Activated CD8-positive, alpha-beta memory T cell treated with anti-CD3 and anti-CD28 coated beads, Interleukin-2, amount 10 ng/mL, durations not matched to agents 7 days and 5 days (primary cell): ENCODE data around the gene STK10. TPM values are rescaled to one million over a fixed set of nuclear protein-coding genes. Genes with fewer than 3 reads are reported as not detected.

Source experiments
- ATAC-seq: fragments of 150-1000 bp; cut with Tn5 transposase; one replicate; pipeline ENCODE4 v1.10.0; 2021; ENCODE audit warnings: moderate library complexity
- CTCF ChIA-PET: fragments of 350-600 bp; sonication (Branson Sonifier 250); formaldehyde crosslinking; loops from one replicate; lab custom pipeline; 2021; ENCODE audit warnings: antibody characterized with exemption; lab: Charles Lee
- DNase-seq: peaks from one replicate; pipeline ENCODE4 v3.0.0-alpha.2; 2020
- H3K27ac Mint-ChIP-seq: one replicate; pipeline ENCODE4 v1.8.0; 2021; ENCODE audit warnings: mild to moderate bottlenecking, mixed read lengths
- H3K27me3 Mint-ChIP-seq: one replicate; pipeline ENCODE4 v1.8.0; 2021; ENCODE audit warnings: mixed read lengths
- H3K36me3 Mint-ChIP-seq: one replicate; pipeline ENCODE4 v1.8.0; 2021; ENCODE audit warnings: mild to moderate bottlenecking, mixed read lengths
- H3K4me1 Mint-ChIP-seq: one replicate; pipeline ENCODE4 v1.8.0; 2021; ENCODE audit warnings: mixed read lengths
- H3K4me3 Mint-ChIP-seq: one replicate; pipeline ENCODE4 v1.8.0; 2021; ENCODE audit warnings: mild to moderate bottlenecking, moderate library complexity, mixed read lengths
- H3K9me3 Mint-ChIP-seq: one replicate; pipeline ENCODE4 v1.8.0; 2022; ENCODE audit warnings: low read depth, mixed read lengths
- total RNA-seq, 2 experiments: library from RNA; stranded (reverse); gene quantifications; one replicate each; pipeline ENCODE4 v1.2.3, GENCODE V29; 2021

The STK10 gene
- total RNA-seq, 2 experiments from 2014 or later: 223 to 327 TPM

GRCh38 chr5:172185096-172185461 lies 2.9 kb downstream of the STK10 start:
- H3K27me3 Mint-ChIP-seq: no peaks in the 10 kb centered on the region

GRCh38 chr5:172183881-172184280 lies 4.1 kb downstream of the STK10 start:
- no peak for DNase-seq
- Mint-ChIP-seq H3K4me1 (peaks cover 59% of the 10 kb centered on the region), H3K4me3 (peak overlapping the region; percentile 94), H3K27ac (peak overlapping the region; percentile 90), H3K36me3 (peaks cover 62% of the 10 kb centered on the region), H3K9me3 (no peaks in the 10 kb centered on the region), H3K27me3 (no peaks in the 10 kb centered on the region)
- CTCF ChIA-PET: interaction anchor here (1.4 to 10.6 kb wide), 3 partner anchors 9 to 117 kb away, joined by 3 to 257 read pairs (median 184); no protein-coding TSS in a partner anchor
- ATAC-seq: no peak

More at GRCh38 chr5:172185096-172185461, 2.9 kb downstream of the STK10 start:
- DNase-seq (no peak), ATAC-seq (no peak)
- Mint-ChIP-seq H3K9me3 (no peaks in the 10 kb centered on the region), H3K36me3 (peaks cover 59% of the 10 kb centered on the region), H3K4me1 (peaks cover 54% of the 10 kb centered on the region), H3K4me3 (peak overlapping the region; percentile 94), H3K27ac (peak overlapping the region; percentile 90)
- CTCF ChIA-PET: interaction anchor here (1.8 to 10.6 kb wide), 3 partner anchors 10 to 98 kb away, joined by 4 to 257 read pairs (median 184); no protein-coding TSS in a partner anchor

GRCh38 chr5:172182291-172182690 lies 5.7 kb downstream of the STK10 start:
- Mint-ChIP-seq H3K27ac (peak overlapping the region; percentile 49), H3K4me1 (peaks cover 74% of the 10 kb centered on the region), H3K9me3 (no peaks in the 10 kb centered on the region), H3K36me3 (peaks cover 69% of the 10 kb centered on the region), H3K4me3 (no peak overlapping the region), H3K27me3 (no peaks in the 10 kb centered on the region)
- DNase-seq (no peak), ATAC-seq (no peak)
- CTCF ChIA-PET: interaction anchor here (0.6 to 10.6 kb wide), 2 partner anchors 71 to 119 kb away, joined by 3 to 257 read pairs; no protein-coding TSS in a partner anchor

- H3K27me3 Mint-ChIP-seq: no peaks in the 10 kb centered on the region
- ATAC-seq: no peak
- DNase-seq: no peak
- H3K36me3 Mint-ChIP-seq: peaks cover 65% of the 10 kb centered on the region
- CTCF ChIA-PET: interaction anchor here (10.6 kb wide), 1 partner anchor 70 kb away, joined by 257 read pairs; no protein-coding TSS in a partner anchor
- peak overlapping the region; percentile 98 for H3K27ac Mint-ChIP-seq
- peaks cover 88% of the 10 kb centered on the region for H3K4me1 Mint-ChIP-seq
- peak overlapping the region; percentile 78 for H3K4me3 Mint-ChIP-seq
- H3K9me3 Mint-ChIP-seq: no peaks in the 10 kb centered on the region
These were observed 7.1 kb downstream of the STK10 start for GRCh38 chr5:172180936-172181335.

GRCh38 chr5:172178991-172179989 lies 8.7 kb downstream of the STK10 start:
- Mint-ChIP-seq H3K27me3 (no peaks in the 10 kb centered on the region), H3K36me3 (peaks cover 63% of the 10 kb centered on the region), H3K4me3 (peak overlapping the region; percentile 78), H3K9me3 (no peaks in the 10 kb centered on the region), H3K4me1 (peaks cover 89% of the 10 kb centered on the region), H3K27ac (peak overlapping the region; percentile 98)
- ATAC-seq (peak; percentile 37), DNase-seq (peak; percentile 82)
- CTCF ChIA-PET: interaction anchor here (0.7 to 11.1 kb wide), 7 partner anchors 8 to 74 kb away, joined by 3 to 184 read pairs (median 4); partner anchors contain the start of gene STK10

- ATAC-seq: peak; percentile 3
- CTCF ChIA-PET: interaction anchor here (1.4 to 11.1 kb wide), 3 partner anchors 9 to 67 kb away, joined by 3 to 184 read pairs (median 13); partner anchors contain the start of gene STK10
- Mint-ChIP-seq H3K27ac (peak overlapping the region; percentile 98), H3K27me3 (no peaks in the 10 kb centered on the region), H3K9me3 (no peaks in the 10 kb centered on the region), H3K36me3 (peaks cover 61% of the 10 kb centered on the region), H3K4me1 (peaks cover 87% of the 10 kb centered on the region), H3K4me3 (peak overlapping the region; percentile 78)
- peak; percentile 70 for DNase-seq
These were observed 9.6 kb downstream of the STK10 start for GRCh38 chr5:172178301-172178987.

GRCh38 chr5:172177176-172177575 lies 10.8 kb downstream of the STK10 start:
- CTCF ChIA-PET: interaction anchor here (4.6 to 11.1 kb wide), 3 partner anchors 10 to 68 kb away, joined by 30 to 184 read pairs (median 51); partner anchors contain the start of gene STK10
- Mint-ChIP-seq H3K27me3 (no peaks in the 10 kb centered on the region), H3K4me1 (peaks cover 85% of the 10 kb centered on the region), H3K27ac (peak overlapping the region; percentile 98), H3K36me3 (peaks cover 53% of the 10 kb centered on the region), H3K4me3 (peak overlapping the region; percentile 78), H3K9me3 (no peaks in the 10 kb centered on the region)
- DNase-seq (no peak), ATAC-seq (no peak)

GRCh38 chr5:172175263-172175719 lies 12.7 kb downstream of the STK10 start:
- Mint-ChIP-seq H3K4me1 (peaks cover 87% of the 10 kb centered on the region), H3K27me3 (no peaks in the 10 kb centered on the region), H3K4me3 (peak overlapping the region; percentile 91), H3K9me3 (no peaks in the 10 kb centered on the region), H3K36me3 (peaks cover 55% of the 10 kb centered on the region), H3K27ac (peak overlapping the region; percentile 98)
- CTCF ChIA-PET: interaction anchor here (0.7 to 11.1 kb wide), 5 partner anchors 12 to 168 kb away, joined by 3 to 184 read pairs (median 30); partner anchors contain the start of genes FBXW11 and STK10
- peak; percentile 98 for DNase-seq
- peak; percentile 70 for ATAC-seq

- H3K9me3 Mint-ChIP-seq: no peaks in the 10 kb centered on the region
- peak; percentile 20 for ATAC-seq
- CTCF ChIA-PET: interaction anchor here (0.8 to 11.1 kb wide), 9 partner anchors 11 to 122 kb away, joined by 3 to 184 read pairs (median 6); partner anchors contain the start of genes STK10 and UBTD2
- DNase-seq: peak; percentile 90
- H3K36me3 Mint-ChIP-seq: peaks cover 65% of the 10 kb centered on the region
- H3K27me3 Mint-ChIP-seq: no peaks in the 10 kb centered on the region
- peak overlapping the region; percentile 91 for H3K4me3 Mint-ChIP-seq
- peaks cover 88% of the 10 kb centered on the region for H3K4me1 Mint-ChIP-seq
- peak overlapping the region; percentile 98 for H3K27ac Mint-ChIP-seq
These were observed 14.4 kb downstream of the STK10 start for GRCh38 chr5:172173564-172174153.

- no peaks in the 10 kb centered on the region for H3K27me3 Mint-ChIP-seq
- CTCF ChIA-PET: interaction anchor here (0.8 to 11.1 kb wide), 8 partner anchors 10 to 122 kb away, joined by 3 to 184 read pairs (median 6); partner anchors contain the start of genes STK10 and UBTD2
- no peaks in the 10 kb centered on the region for H3K9me3 Mint-ChIP-seq
- peak overlapping the region; percentile 98 for H3K27ac Mint-ChIP-seq
- DNase-seq (no peak), ATAC-seq (no peak)
- H3K4me3 Mint-ChIP-seq: peak overlapping the region; percentile 91
- H3K4me1 Mint-ChIP-seq: peaks cover 85% of the 10 kb centered on the region
- H3K36me3 Mint-ChIP-seq: peaks cover 61% of the 10 kb centered on the region
These were observed 15.0 kb downstream of the STK10 start for GRCh38 chr5:172172912-172173563.

- H3K36me3 Mint-ChIP-seq: peaks cover 57% of the 10 kb centered on the region
- H3K9me3 Mint-ChIP-seq: no peaks in the 10 kb centered on the region
- no peak for ATAC-seq
- CTCF ChIA-PET: interaction anchor here (11.1 kb wide), 1 partner anchor 16 kb away, joined by 184 read pairs; the partner anchor contains the start of gene STK10
- no peak for DNase-seq
- H3K27me3 Mint-ChIP-seq: no peaks in the 10 kb centered on the region
- H3K4me3 Mint-ChIP-seq: no peak overlapping the region
- peaks cover 80% of the 10 kb centered on the region for H3K4me1 Mint-ChIP-seq
- peak overlapping the region; percentile 33 for H3K27ac Mint-ChIP-seq
These were observed 16.9 kb downstream of the STK10 start for GRCh38 chr5:172171118-172171517.
